GM12874 (cell line): ENCODE data around the gene FRMD5.

Experiments used
- TF ChIP-seq, protein P1 (sequence below): IDR thresholded peaks from 2 replicates; pipeline ENCODE4 v1.5.1; 2011; ENCODE audit warnings: low read depth, mild to moderate bottlenecking, control low read depth, low read length, moderate library complexity; ENCODE audit not compliant: insufficient read depth

Gene FRMD5

DNA sequence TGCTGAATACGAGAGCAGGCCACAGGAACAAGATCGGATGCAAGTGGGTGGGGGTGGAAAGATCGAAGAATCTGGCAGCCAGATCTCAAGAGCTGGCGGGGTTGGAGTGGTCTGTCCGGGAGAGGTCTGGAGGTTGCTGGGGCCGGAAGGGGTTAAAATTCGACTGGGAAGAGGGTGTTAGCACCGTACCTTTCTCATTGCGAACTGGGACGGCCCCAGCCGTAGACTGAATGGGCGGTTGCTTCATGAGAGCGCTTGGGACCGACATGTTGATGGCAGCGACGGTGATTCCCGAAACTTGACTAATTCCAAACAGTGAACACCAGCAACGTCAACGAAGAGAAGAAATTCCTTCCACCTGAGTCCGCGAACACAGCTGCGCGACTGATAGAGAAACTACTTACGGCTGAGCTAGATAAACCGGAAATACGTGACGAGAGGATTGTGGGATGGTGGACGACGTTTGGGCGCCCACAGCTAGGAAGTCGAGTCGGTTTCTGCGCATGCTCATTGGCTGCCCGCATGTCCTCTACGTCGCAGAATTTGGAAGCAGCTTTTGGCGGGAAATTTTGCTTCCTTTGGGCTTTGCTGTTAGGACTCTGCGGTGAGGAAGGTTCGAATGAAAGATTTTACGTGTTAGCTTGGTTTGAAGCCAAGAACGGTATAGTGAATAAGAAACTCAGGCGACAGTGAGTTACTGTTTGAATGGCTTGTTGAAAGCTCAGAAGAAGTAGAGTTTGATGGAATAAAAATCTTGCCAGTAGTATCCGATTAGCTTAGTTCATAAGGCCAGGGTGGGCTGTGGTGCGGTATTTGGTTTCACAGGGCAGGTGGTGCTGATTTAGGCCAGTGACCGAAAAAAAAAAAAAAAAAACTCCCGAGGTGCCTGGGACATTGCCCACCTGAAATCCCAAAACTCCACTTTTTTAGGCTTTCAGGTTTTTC lies 370.5 kb downstream of the FRMD5 start, which contains the start of gene MFAP1:
Gene MFAP1, minus strand, starts transcription at position 389 of the 945 bp plus-strand sequence. Its CDS starts 121 bp downstream, at position 268.
- TF ChIP-seq, protein P1, sequence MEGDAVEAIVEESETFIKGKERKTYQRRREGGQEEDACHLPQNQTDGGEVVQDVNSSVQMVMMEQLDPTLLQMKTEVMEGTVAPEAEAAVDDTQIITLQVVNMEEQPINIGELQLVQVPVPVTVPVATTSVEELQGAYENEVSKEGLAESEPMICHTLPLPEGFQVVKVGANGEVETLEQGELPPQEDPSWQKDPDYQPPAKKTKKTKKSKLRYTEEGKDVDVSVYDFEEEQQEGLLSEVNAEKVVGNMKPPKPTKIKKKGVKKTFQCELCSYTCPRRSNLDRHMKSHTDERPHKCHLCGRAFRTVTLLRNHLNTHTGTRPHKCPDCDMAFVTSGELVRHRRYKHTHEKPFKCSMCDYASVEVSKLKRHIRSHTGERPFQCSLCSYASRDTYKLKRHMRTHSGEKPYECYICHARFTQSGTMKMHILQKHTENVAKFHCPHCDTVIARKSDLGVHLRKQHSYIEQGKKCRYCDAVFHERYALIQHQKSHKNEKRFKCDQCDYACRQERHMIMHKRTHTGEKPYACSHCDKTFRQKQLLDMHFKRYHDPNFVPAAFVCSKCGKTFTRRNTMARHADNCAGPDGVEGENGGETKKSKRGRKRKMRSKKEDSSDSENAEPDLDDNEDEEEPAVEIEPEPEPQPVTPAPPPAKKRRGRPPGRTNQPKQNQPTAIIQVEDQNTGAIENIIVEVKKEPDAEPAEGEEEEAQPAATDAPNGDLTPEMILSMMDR: no peak

DNA sequence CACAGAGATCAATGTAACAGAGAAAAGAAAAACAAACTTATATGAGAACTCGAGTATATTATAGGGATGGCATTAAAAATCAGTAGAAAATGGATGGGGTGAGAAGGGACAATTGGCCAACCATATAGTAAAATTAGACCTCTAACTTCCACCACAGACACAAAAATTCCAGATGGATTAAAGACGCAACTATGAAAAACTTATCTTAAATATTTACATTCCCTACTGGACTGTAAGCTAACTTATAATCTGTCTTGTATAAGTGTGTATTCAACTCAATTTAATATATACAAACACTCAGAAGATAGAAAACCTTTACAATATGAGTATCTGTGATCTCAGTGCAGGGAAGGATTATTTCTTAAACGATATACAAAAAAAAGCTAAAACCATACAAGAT lies 373.6 kb downstream of the FRMD5 start:
- TF ChIP-seq, protein P1: no peak
